ENCODE measurements around the gene DYNLRB1.
A peak's percentile ranks its signal among the peaks of the same experiment; 100 is the strongest.
"Not testable (repeated sequence)": the region's sequence is repeated elsewhere in the genome, so short reads cannot be mapped to it uniquely, and the experiment has no call there.

Gene DYNLRB1

GRCh38 chr20:34516247-34517113 is at the start of gene DYNLRB1:
Gene DYNLRB1 (plus strand): TSS chr20:34516422. CDS start chr20:34516459, 37 bp downstream.
- no peaks in the 10 kb centered on the region for H3K27me3 Mint-ChIP-seq
- peak; percentile 95 for DNase-seq
- H3K9me3 Mint-ChIP-seq = no peaks in the 10 kb centered on the region
- peak within 1 kb of the TSS; percentile 94 for H3K4me3 Mint-ChIP-seq
- peaks cover 51% of the 10 kb centered on the region for H3K4me1 Mint-ChIP-seq (ENCODE audit: low read depth)
- H3K27ac Mint-ChIP-seq = peak within 1 kb of the TSS; percentile 99
- H3K36me3 Mint-ChIP-seq (ENCODE audit: low read depth) = peaks cover 48% of the 10 kb centered on the region

- Mint-ChIP-seq H3K36me3 (ENCODE audit: low read depth) (peaks cover 82% of the 10 kb centered on the region), H3K4me3 (no peak overlapping the region), H3K27ac (no peak overlapping the region), H3K4me1 (ENCODE audit: low read depth) (peaks cover 5% of the 10 kb centered on the region), H3K27me3 (no peaks in the 10 kb centered on the region), H3K9me3 (no peaks in the 10 kb centered on the region)
- DNase-seq = no peak
These were observed 47.3 kb upstream of the DYNLRB1 start for GRCh38 chr20:34468951-34469350.

- no peaks in the 10 kb centered on the region for H3K9me3 Mint-ChIP-seq
These were observed 43.8 kb upstream of the DYNLRB1 start for GRCh38 chr20:34472246-34472925.

GRCh38 chr20:34473262-34473883 is 42.8 kb upstream of the DYNLRB1 start:
- Mint-ChIP-seq H3K36me3 (ENCODE audit: low read depth) (peaks cover 82% of the 10 kb centered on the region), H3K27me3 (no peaks in the 10 kb centered on the region), H3K27ac (no peak overlapping the region), H3K4me3 (no peak overlapping the region), H3K9me3 (no peaks in the 10 kb centered on the region), H3K4me1 (ENCODE audit: low read depth) (peaks cover 16% of the 10 kb centered on the region)
- DNase-seq = no peak

More at GRCh38 chr20:34472246-34472925, 43.8 kb upstream of the DYNLRB1 start:
- Mint-ChIP-seq H3K36me3 (ENCODE audit: low read depth) (peaks cover 82% of the 10 kb centered on the region), H3K27ac (peak overlapping the region; percentile 28), H3K27me3 (no peaks in the 10 kb centered on the region), H3K4me1 (ENCODE audit: low read depth) (peaks cover 16% of the 10 kb centered on the region), H3K4me3 (no peak overlapping the region)
- no peak for DNase-seq

GRCh38 chr20:34475979-34476736 is 40.1 kb upstream of the DYNLRB1 start:
- peaks cover 84% of the 10 kb centered on the region for H3K36me3 Mint-ChIP-seq (ENCODE audit: low read depth)
- peak overlapping the region; percentile 36 for H3K27ac Mint-ChIP-seq
- H3K9me3 Mint-ChIP-seq = no peaks in the 10 kb centered on the region
- H3K27me3 Mint-ChIP-seq = no peaks in the 10 kb centered on the region
- peaks cover 16% of the 10 kb centered on the region for H3K4me1 Mint-ChIP-seq (ENCODE audit: low read depth)
- no peak overlapping the region for H3K4me3 Mint-ChIP-seq
- peak; percentile 52 for DNase-seq

GRCh38 chr20:34479627-34480026 is 36.6 kb upstream of the DYNLRB1 start:
- no peak overlapping the region for H3K4me3 Mint-ChIP-seq
- H3K36me3 Mint-ChIP-seq (ENCODE audit: low read depth) = peaks cover 89% of the 10 kb centered on the region
- no peaks in the 10 kb centered on the region for H3K9me3 Mint-ChIP-seq
- no peak for DNase-seq
- H3K27ac Mint-ChIP-seq = no peak overlapping the region
- H3K4me1 Mint-ChIP-seq (ENCODE audit: low read depth) = peaks cover 11% of the 10 kb centered on the region
- H3K27me3 Mint-ChIP-seq = no peaks in the 10 kb centered on the region

GRCh38 chr20:34482154-34482553 is 34.1 kb upstream of the DYNLRB1 start:
- H3K4me3 Mint-ChIP-seq; H3K27ac Mint-ChIP-seq; H3K4me1 Mint-ChIP-seq (ENCODE audit: low read depth); DNase-seq; H3K9me3 Mint-ChIP-seq; H3K27me3 Mint-ChIP-seq: not testable (repeated sequence)
- peaks cover 85% of the 10 kb centered on the region for H3K36me3 Mint-ChIP-seq (ENCODE audit: low read depth)

GRCh38 chr20:34483585-34484220 is 32.5 kb upstream of the DYNLRB1 start:
- not testable (repeated sequence) for H3K4me1 Mint-ChIP-seq (ENCODE audit: low read depth); H3K9me3 Mint-ChIP-seq; DNase-seq; H3K27me3 Mint-ChIP-seq; H3K4me3 Mint-ChIP-seq
- peaks cover 89% of the 10 kb centered on the region for H3K36me3 Mint-ChIP-seq (ENCODE audit: low read depth)
- peak overlapping the region; percentile 39 for H3K27ac Mint-ChIP-seq

GRCh38 chr20:34485068-34485634 is 31.1 kb upstream of the DYNLRB1 start:
- Mint-ChIP-seq H3K4me1 (ENCODE audit: low read depth) (no peaks in the 10 kb centered on the region), H3K27ac (no peak overlapping the region), H3K36me3 (ENCODE audit: low read depth) (peaks cover 88% of the 10 kb centered on the region), H3K9me3 (no peaks in the 10 kb centered on the region), H3K4me3 (no peak overlapping the region), H3K27me3 (no peaks in the 10 kb centered on the region)
- DNase-seq = no peak

GRCh38 chr20:34491226-34491931 is 24.8 kb upstream of the DYNLRB1 start:
- Mint-ChIP-seq H3K4me3 (no peak overlapping the region), H3K4me1 (ENCODE audit: low read depth) (peaks cover 3% of the 10 kb centered on the region), H3K27ac (no peak overlapping the region), H3K36me3 (ENCODE audit: low read depth) (peaks cover 84% of the 10 kb centered on the region), H3K9me3 (no peaks in the 10 kb centered on the region), H3K27me3 (no peaks in the 10 kb centered on the region)
- DNase-seq = no peak

GRCh38 chr20:34491932-34492509 is 24.2 kb upstream of the DYNLRB1 start:
- peaks cover 87% of the 10 kb centered on the region for H3K36me3 Mint-ChIP-seq (ENCODE audit: low read depth)
- no peak overlapping the region for H3K4me3 Mint-ChIP-seq
- no peak overlapping the region for H3K27ac Mint-ChIP-seq
- DNase-seq = no peak
- no peaks in the 10 kb centered on the region for H3K9me3 Mint-ChIP-seq
- peaks cover 3% of the 10 kb centered on the region for H3K4me1 Mint-ChIP-seq (ENCODE audit: low read depth)
- no peaks in the 10 kb centered on the region for H3K27me3 Mint-ChIP-seq

GRCh38 chr20:34493646-34494045 is 22.6 kb upstream of the DYNLRB1 start:
- peaks cover 88% of the 10 kb centered on the region for H3K36me3 Mint-ChIP-seq (ENCODE audit: low read depth)
- H3K27me3 Mint-ChIP-seq = no peaks in the 10 kb centered on the region
- peaks cover 4% of the 10 kb centered on the region for H3K4me1 Mint-ChIP-seq (ENCODE audit: low read depth)
- H3K4me3 Mint-ChIP-seq = no peak overlapping the region
- H3K27ac Mint-ChIP-seq = peak overlapping the region; percentile 1
- no peak for DNase-seq
- H3K9me3 Mint-ChIP-seq = peaks cover 5% of the 10 kb centered on the region

- no peaks in the 10 kb centered on the region for H3K27me3 Mint-ChIP-seq
- no peak for DNase-seq
- H3K4me1 Mint-ChIP-seq (ENCODE audit: low read depth) = peaks cover 4% of the 10 kb centered on the region
- no peak overlapping the region for H3K27ac Mint-ChIP-seq
- peaks cover 14% of the 10 kb centered on the region for H3K9me3 Mint-ChIP-seq
- H3K36me3 Mint-ChIP-seq (ENCODE audit: low read depth) = peaks cover 88% of the 10 kb centered on the region
- H3K4me3 Mint-ChIP-seq = no peak overlapping the region
These were observed 20.9 kb upstream of the DYNLRB1 start for GRCh38 chr20:34495307-34495706.

Data from activated T-cell treated with anti-CD3 and anti-CD28 coated beads, Interleukin-2, amount 50 U/mL, for 24 hours (primary cell).